NCI-H1930 (cell line): Measurements from ENCODE around the gene CYP19A1.
"Not testable (repeated sequence)": the region's sequence is repeated elsewhere in the genome, so short reads cannot be mapped to it uniquely, and the experiment has no call there.

Experiments used
- DNase-seq, 2 experiments: peaks; one replicate each; lab custom pipeline; 2025; lab: John Stamatoyannopoulos, UW

Gene CYP19A1

GRCh38 chr15:51261113-51261512 is 77.3 kb downstream of the CYP19A1 start:
- DNase-seq = not testable (repeated sequence)

GRCh38 chr15:51260202-51260601 is 78.2 kb downstream of the CYP19A1 start:
- no peak for DNase-seq

GRCh38 chr15:51255533-51255932 is 82.9 kb downstream of the CYP19A1 start:
- no peak for DNase-seq

- DNase-seq = no peak
These were observed 85.0 kb downstream of the CYP19A1 start for GRCh38 chr15:51253366-51253765.

- DNase-seq = no peak
These were observed 85.7 kb downstream of the CYP19A1 start for GRCh38 chr15:51252671-51253070.

- no peak for DNase-seq
These were observed 86.8 kb downstream of the CYP19A1 start for GRCh38 chr15:51251556-51251955.

GRCh38 chr15:51250217-51251011 is 88.0 kb downstream of the CYP19A1 start:
- DNase-seq = no peak

GRCh38 chr15:51245628-51246027 is 92.8 kb downstream of the CYP19A1 start:
- DNase-seq = no peak

GRCh38 chr15:51244423-51244869 is 94.0 kb downstream of the CYP19A1 start:
- DNase-seq = no peak

- DNase-seq = no peak
These were observed 94.6 kb downstream of the CYP19A1 start for GRCh38 chr15:51243774-51244173.

GRCh38 chr15:51240066-51240465 is 98.3 kb downstream of the CYP19A1 start:
- no peak for DNase-seq

- no peak for DNase-seq
These were observed 100.6 kb downstream of the CYP19A1 start for GRCh38 chr15:51237816-51238215.

- no peak for DNase-seq
These were observed 104.0 kb downstream of the CYP19A1 start for GRCh38 chr15:51234176-51234927.

GRCh38 chr15:51232581-51232980 is 105.8 kb downstream of the CYP19A1 start:
- DNase-seq = no peak

- DNase-seq = no peak
These were observed 108.5 kb downstream of the CYP19A1 start for GRCh38 chr15:51229907-51230330.

- DNase-seq = no peak
These were observed 110.3 kb downstream of the CYP19A1 start for GRCh38 chr15:51227940-51228732.

GRCh38 chr15:51226576-51227210 is 111.7 kb downstream of the CYP19A1 start:
- DNase-seq = no peak

- no peak for DNase-seq
These were observed 114.0 kb downstream of the CYP19A1 start for GRCh38 chr15:51224428-51224827.

- DNase-seq = no peak
These were observed 114.6 kb downstream of the CYP19A1 start for GRCh38 chr15:51223771-51224229.

- no peak for DNase-seq
These were observed 120.0 kb downstream of the CYP19A1 start for GRCh38 chr15:51218299-51218938.

- no peak for DNase-seq
These were observed 125.5 kb downstream of the CYP19A1 start for GRCh38 chr15:51212909-51213308.
